H9 (cell line): Measurements from ENCODE around the gene FSTL1. TPM values are rescaled to one million over a fixed set of nuclear protein-coding genes. Genes with fewer than 3 reads are reported as not detected.

Experiments used
- DNase-seq: peaks from one replicate; pipeline ENCODE4 v3.0.0-alpha.2; 2017
- H2AFZ ChIP-seq: one replicate; pipeline ENCODE4 v1.6.1; 2013; ENCODE audit warnings: mild to moderate bottlenecking, low read length, control low read depth, moderate library complexity
- H2AK5ac ChIP-seq: 2 replicates; pipeline ENCODE4 v1.6.1; 2013; ENCODE audit warnings: low read length, control low read depth, mixed read lengths; ENCODE audit not compliant: insufficient read length
- H2BK120ac ChIP-seq: one replicate; pipeline ENCODE4 v1.6.1; 2013; ENCODE audit warnings: low read depth, mild to moderate bottlenecking, low read length, control low read depth, inconsistent platforms; ENCODE audit not compliant: poor library complexity, severe bottlenecking
- H2BK12ac ChIP-seq: 2 replicates; pipeline ENCODE4 v1.6.1; 2013; ENCODE audit warnings: low read length, control low read depth, mixed read lengths, low read depth; ENCODE audit not compliant: insufficient read length
- H2BK15ac ChIP-seq: 2 replicates; pipeline ENCODE4 v1.6.1; 2013; ENCODE audit warnings: low read depth, low read length, control low read depth
- H2BK20ac ChIP-seq: one replicate; pipeline ENCODE4 v1.6.1; 2013; ENCODE audit warnings: low read depth, mild to moderate bottlenecking, low read length, control low read depth, inconsistent platforms; ENCODE audit not compliant: poor library complexity, severe bottlenecking
- H2BK5ac ChIP-seq: 2 replicates; pipeline ENCODE4 v1.6.1; 2013; ENCODE audit warnings: low read length, control low read depth, mixed read lengths; ENCODE audit not compliant: insufficient read length
- H3K14ac ChIP-seq: 2 replicates; pipeline ENCODE4 v1.6.1; 2013; ENCODE audit warnings: low read length, control low read depth; ENCODE audit not compliant: insufficient read depth
- H3K18ac ChIP-seq: 2 replicates; pipeline ENCODE4 v1.6.1; 2013; ENCODE audit warnings: low read depth, mild to moderate bottlenecking, mixed read lengths, low read length, control low read depth; ENCODE audit not compliant: insufficient read length
- H3K23ac ChIP-seq: 2 replicates; pipeline ENCODE4 v1.6.1; 2013; ENCODE audit warnings: low read length, control low read depth, mixed read lengths, low read depth; ENCODE audit not compliant: insufficient read length
- H3K23me2 ChIP-seq: 2 replicates; pipeline ENCODE4 v1.6.1; 2013; ENCODE audit warnings: low read depth, mild to moderate bottlenecking, mixed read lengths, low read length, control low read depth; ENCODE audit not compliant: insufficient read length, poor library complexity, severe bottlenecking
- H3K27ac ChIP-seq: 2 replicates; pipeline ENCODE4 v1.5.1; 2013; ENCODE audit warnings: low read length, control low read depth, mixed read lengths, low read depth; ENCODE audit not compliant: insufficient read length
- H3K27me3 ChIP-seq: 2 replicates; pipeline ENCODE4 v1.6.1; 2013; ENCODE audit warnings: low read length, control low read depth, inconsistent platforms; ENCODE audit not compliant: insufficient read depth
- H3K4ac ChIP-seq: 2 replicates; pipeline ENCODE4 v1.6.1; 2013; ENCODE audit warnings: low read depth, mild to moderate bottlenecking, control low read depth, inconsistent platforms, low read length, moderate library complexity
- H3K4me1 ChIP-seq: 2 replicates; pipeline ENCODE4 v1.6.1; 2013; ENCODE audit warnings: low read length, control low read depth, inconsistent platforms; ENCODE audit not compliant: insufficient read depth
- H3K4me2 ChIP-seq: 2 replicates; pipeline ENCODE4 v1.6.1; 2013; ENCODE audit warnings: low read length, control low read depth, mixed read lengths; ENCODE audit not compliant: insufficient read length, insufficient read depth
- H3K56ac ChIP-seq: 2 replicates; pipeline ENCODE4 v1.6.1; 2013; ENCODE audit warnings: low read depth, mild to moderate bottlenecking, mixed read lengths, low read length, control low read depth; ENCODE audit not compliant: insufficient read length
- H3K79me1 ChIP-seq: 2 replicates; pipeline ENCODE4 v1.6.1; 2013; ENCODE audit warnings: low read depth, mild to moderate bottlenecking, moderate library complexity, low read length, control low read depth, inconsistent platforms; ENCODE audit not compliant: insufficient read depth, poor library complexity, severe bottlenecking
- H3K79me2 ChIP-seq: 2 replicates; pipeline ENCODE4 v1.6.1; 2013; ENCODE audit warnings: low read length, control low read depth, inconsistent platforms; ENCODE audit not compliant: insufficient read depth
- H3K9ac ChIP-seq: 2 replicates; pipeline ENCODE4 v1.6.1; 2013; ENCODE audit warnings: low read length, control low read depth, mixed read lengths; ENCODE audit not compliant: insufficient read length; ENCODE audit errors: extremely low read depth
- H3K9me3 ChIP-seq: one replicate; pipeline ENCODE4 v1.6.1; 2013; ENCODE audit warnings: low read depth, low read length, inconsistent platforms; ENCODE audit not compliant: control insufficient read depth
- H3T11ph ChIP-seq: one replicate; pipeline ENCODE4 v1.6.1; 2013; ENCODE audit warnings: mild to moderate bottlenecking, low read length, control low read depth, inconsistent platforms
- H4K20me1 ChIP-seq: one replicate; pipeline ENCODE4 v1.6.1; 2013; ENCODE audit not compliant: control insufficient read depth, insufficient read length, insufficient read depth
- H4K5ac ChIP-seq: 2 replicates; pipeline ENCODE4 v1.6.1; 2013; ENCODE audit warnings: low read depth, mild to moderate bottlenecking, mixed read lengths, low read length, control low read depth; ENCODE audit not compliant: insufficient read length
- H4K8ac ChIP-seq: replicated peaks from 2 replicates; pipeline ENCODE4 v1.6.1; 2013; ENCODE audit warnings: low read length, control low read depth, mixed read lengths, low read depth; ENCODE audit not compliant: insufficient read length
- H4K91ac ChIP-seq: 2 replicates; pipeline ENCODE4 v1.6.1; 2013; ENCODE audit warnings: low read depth, mild to moderate bottlenecking, moderate library complexity, mixed read lengths, low read length, control low read depth; ENCODE audit not compliant: insufficient read length
- H3K27ac Mint-ChIP-seq, 3 experiments: 2 replicates in 2 of 3; 3 replicates in 1 of 3; pipeline ENCODE4 v1.8.0; 2020 to 2021; ENCODE audit warnings: mixed read lengths in 3 of 3, mild to moderate bottlenecking in 1 of 3, moderate library complexity in 1 of 3
- H3K27me3 Mint-ChIP-seq: 2 replicates; pipeline ENCODE4 v1.8.0; 2021; ENCODE audit warnings: low read depth, mild to moderate bottlenecking, moderate library complexity, mixed read lengths
- H3K36me3 Mint-ChIP-seq, 3 experiments: 2 replicates in 2 of 3; 3 replicates in 1 of 3; pipeline ENCODE4 v1.8.0; 2020 to 2021; ENCODE audit warnings: low read depth in 3 of 3, mixed read lengths in 3 of 3; ENCODE audit not compliant: insufficient read depth in 1 of 3
- H3K4me1 Mint-ChIP-seq, 2 experiments: 2 replicates each; pipeline ENCODE4 v1.8.0; 2020; ENCODE audit warnings: mixed read lengths in 2 of 2
- H3K4me3 Mint-ChIP-seq, 2 experiments: 2 replicates in 1 of 2; 3 replicates in 1 of 2; pipeline ENCODE4 v1.8.0; 2020 to 2021; ENCODE audit warnings: mild to moderate bottlenecking in 2 of 2, mixed read lengths in 2 of 2, moderate library complexity in 1 of 2
- H3K9me3 Mint-ChIP-seq, 2 experiments: 2 replicates in 1 of 2; 3 replicates in 1 of 2; pipeline ENCODE4 v1.8.0; 2020; ENCODE audit warnings: mild to moderate bottlenecking in 2 of 2, mixed read lengths in 2 of 2, moderate library complexity in 1 of 2
- WGBS: extraction: QIAGEN DNeasy Blood & Tissue Kit; methylation state at CpG from one replicate; pipeline ENCODE4 v1.1.7; 2013; ENCODE audit warnings: missing lambda C conversion rate, low lambda C conversion rate, mixed read lengths; ENCODE audit not compliant: insufficient read length; ENCODE audit errors: extremely low coverage; 5-methylcytosine and 5-hydroxymethylcytosine counted together
- total RNA-seq: library from RNA; stranded (reverse); gene quantifications from 2 replicates; pipeline ENCODE4 v1.2.1, GENCODE V29; 2021
- TF ChIP-seq, protein P1 (sequence below): fragments of 200-600 bp; sonication (generic); conservative IDR thresholded peaks from 3 replicates; pipeline ENCODE4 v1.8.0; 2021; ENCODE audit warnings: antibody characterized with exemption, mild to moderate bottlenecking

The FSTL1 gene
- total RNA-seq, 1 experiment from 2014 or later: 326 TPM

DNA sequence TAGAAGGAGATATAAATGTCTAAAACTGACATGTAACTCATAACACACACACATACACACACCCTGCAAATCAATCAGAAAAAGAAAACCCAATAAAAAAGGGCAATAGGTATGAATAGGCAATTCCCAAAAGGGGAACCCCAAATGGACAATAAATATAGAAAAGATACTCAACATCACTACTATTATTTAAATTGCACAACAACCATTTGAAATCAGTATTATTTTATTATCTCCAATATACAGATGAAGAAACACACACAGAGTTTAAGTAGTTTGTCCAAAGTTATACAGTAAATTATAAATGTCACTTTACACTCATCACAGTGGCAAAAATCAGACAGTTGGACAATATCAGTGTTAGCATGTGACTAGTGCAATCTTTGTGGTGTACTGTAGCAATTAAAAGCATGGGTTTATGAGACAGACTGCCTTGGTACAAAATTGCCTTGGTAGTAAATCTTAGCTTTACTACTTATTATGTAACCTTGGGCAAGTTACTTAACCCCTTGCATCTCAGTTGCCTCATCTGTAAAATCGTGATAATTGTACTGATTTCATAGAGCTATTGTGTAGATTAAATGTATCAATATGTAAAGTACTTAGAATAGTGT is 3.4 kb upstream of the FSTL1 start:
- Histone ChIP-seq H3K4ac (no peak overlapping the region), H2BK12ac (no peak overlapping the region), H3T11ph (no peak overlapping the region), H4K8ac (no peak overlapping the region), H3K27ac (no peak overlapping the region), H2AK5ac (no peak overlapping the region), H2AFZ (no peak overlapping the region), H3K79me1 (no peaks in the 10 kb centered on the region), H2BK120ac (no peak overlapping the region), H3K79me2 (no peaks in the 10 kb centered on the region; the same call in 1 of the 2 replicates), H3K4me2 (no peak overlapping the region), H3K23me2 (peaks cover 5% of the 10 kb centered on the region), H4K5ac (no peak overlapping the region), H3K9ac (no peak overlapping the region), H3K27me3 (no peaks in the 10 kb centered on the region), H3K4me1 (peaks cover 12% of the 10 kb centered on the region; the same call in 1 of the 2 replicates), H4K20me1 (no peaks in the 10 kb centered on the region), H3K56ac (no peak overlapping the region), H2BK5ac (no peak overlapping the region), H4K91ac (no peak overlapping the region), H3K23ac (no peak overlapping the region), H3K18ac (no peak overlapping the region), H2BK15ac (no peak overlapping the region), H3K14ac (no peak overlapping the region), H3K9me3 (no peaks in the 10 kb centered on the region), H2BK20ac (no peak overlapping the region)
- Mint-ChIP-seq H3K4me1 (peaks cover 24 to 25% of the 10 kb centered on the region in 2 experiments), H3K27me3 (no peaks in the 10 kb centered on the region), H3K27ac (no peak overlapping the region), H3K9me3 (peaks cover 4 to 7% of the 10 kb centered on the region in 2 experiments), H3K36me3 (peaks cover 0 to 6% (median 4%) of the 10 kb centered on the region in 3 experiments; a peak in 4 of 7 replicates), H3K4me3 (no peak overlapping the region; a peak in 1 of 5 replicates)
- no CpG with 5 or more reads among the region's 1 CpG for WGBS
- TF ChIP-seq, protein P1, sequence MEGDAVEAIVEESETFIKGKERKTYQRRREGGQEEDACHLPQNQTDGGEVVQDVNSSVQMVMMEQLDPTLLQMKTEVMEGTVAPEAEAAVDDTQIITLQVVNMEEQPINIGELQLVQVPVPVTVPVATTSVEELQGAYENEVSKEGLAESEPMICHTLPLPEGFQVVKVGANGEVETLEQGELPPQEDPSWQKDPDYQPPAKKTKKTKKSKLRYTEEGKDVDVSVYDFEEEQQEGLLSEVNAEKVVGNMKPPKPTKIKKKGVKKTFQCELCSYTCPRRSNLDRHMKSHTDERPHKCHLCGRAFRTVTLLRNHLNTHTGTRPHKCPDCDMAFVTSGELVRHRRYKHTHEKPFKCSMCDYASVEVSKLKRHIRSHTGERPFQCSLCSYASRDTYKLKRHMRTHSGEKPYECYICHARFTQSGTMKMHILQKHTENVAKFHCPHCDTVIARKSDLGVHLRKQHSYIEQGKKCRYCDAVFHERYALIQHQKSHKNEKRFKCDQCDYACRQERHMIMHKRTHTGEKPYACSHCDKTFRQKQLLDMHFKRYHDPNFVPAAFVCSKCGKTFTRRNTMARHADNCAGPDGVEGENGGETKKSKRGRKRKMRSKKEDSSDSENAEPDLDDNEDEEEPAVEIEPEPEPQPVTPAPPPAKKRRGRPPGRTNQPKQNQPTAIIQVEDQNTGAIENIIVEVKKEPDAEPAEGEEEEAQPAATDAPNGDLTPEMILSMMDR: no peak
- DNase-seq: no peak
